Renal pelvis (tissue), 4 donors: ENCODE results near the gene GALNT10. TPM values are rescaled to one million over a fixed set of nuclear protein-coding genes. Genes with fewer than 3 reads are reported as not detected.

Experiments
- DNase-seq: peaks from one replicate; pipeline ENCODE4 v3.0.0-alpha.2; 2013
- polyA plus RNA-seq, 3 donors: library from polyadenylated mRNA; unstranded; fragments of 120-200 nt; gene quantifications; one replicate each; pipeline ENCODE4 v1.2.1, GENCODE V29; 2013; ENCODE audit not compliant: insufficient read length in 3 of 3

Gene GALNT10
- polyA plus RNA-seq, 3 donors = 24.3 to 28.7 (median 26.6) TPM

GRCh38 chr5:154285661-154286408 lies 95.3 kb downstream of the GALNT10 start:
- no peak for DNase-seq

- DNase-seq = no peak
Measured at GRCh38 chr5:154286557-154286956, 96.0 kb downstream of the GALNT10 start.

GRCh38 chr5:154287136-154287535 lies 96.6 kb downstream of the GALNT10 start:
- no peak for DNase-seq

- DNase-seq = no peak
Measured at GRCh38 chr5:154288145-154288544, 97.6 kb downstream of the GALNT10 start.

- DNase-seq = no peak
Measured at GRCh38 chr5:154291917-154292316, 101.4 kb downstream of the GALNT10 start.

GRCh38 chr5:154293219-154293618 lies 102.7 kb downstream of the GALNT10 start:
- no peak for DNase-seq

- DNase-seq = no peak
Measured at GRCh38 chr5:154295551-154295950, 105.0 kb downstream of the GALNT10 start.

- no peak for DNase-seq
Measured at GRCh38 chr5:154296525-154297159, 106.1 kb downstream of the GALNT10 start.

- no peak for DNase-seq
Measured at GRCh38 chr5:154298065-154298464, 107.5 kb downstream of the GALNT10 start.

GRCh38 chr5:154300207-154300883 lies 109.8 kb downstream of the GALNT10 start:
- no peak for DNase-seq

- DNase-seq = no peak
Measured at GRCh38 chr5:154301726-154302125, 111.2 kb downstream of the GALNT10 start.

- no peak for DNase-seq
Measured at GRCh38 chr5:154302161-154302560, 111.6 kb downstream of the GALNT10 start.

- DNase-seq = no peak
Measured at GRCh38 chr5:154303133-154303532, 112.6 kb downstream of the GALNT10 start.

GRCh38 chr5:154308443-154309370 lies 118.2 kb downstream of the GALNT10 start:
- DNase-seq = no peak

- DNase-seq = no peak
Measured at GRCh38 chr5:154309371-154309745, 118.8 kb downstream of the GALNT10 start.

- no peak for DNase-seq
Measured at GRCh38 chr5:154309805-154310204, 119.3 kb downstream of the GALNT10 start.

GRCh38 chr5:154311362-154311761 lies 120.8 kb downstream of the GALNT10 start:
- DNase-seq = no peak

- DNase-seq = no peak
Measured at GRCh38 chr5:154312000-154312399, 121.5 kb downstream of the GALNT10 start.

GRCh38 chr5:154312576-154312975 lies 122.0 kb downstream of the GALNT10 start:
- DNase-seq = no peak

- no peak for DNase-seq
Measured at GRCh38 chr5:154313360-154314017, 123.0 kb downstream of the GALNT10 start.

GRCh38 chr5:154315196-154315595 lies 124.7 kb downstream of the GALNT10 start:
- no peak for DNase-seq
